GM19351 (cell line): ENCODE measurements around the gene FAAH.
"Not testable (repeated sequence)": the region's sequence is repeated elsewhere in the genome, so short reads cannot be mapped to it uniquely, and the experiment has no call there.

ENCODE experiments used
- ATAC-seq: cut with Tn5 transposase; IDR thresholded peaks from one replicate; pipeline ENCODE4 v1.9.1; 2021; ENCODE audit warnings: mild to moderate bottlenecking, moderate library complexity; ENCODE audit not compliant: unreplicated experiment

The FAAH gene

DNA sequence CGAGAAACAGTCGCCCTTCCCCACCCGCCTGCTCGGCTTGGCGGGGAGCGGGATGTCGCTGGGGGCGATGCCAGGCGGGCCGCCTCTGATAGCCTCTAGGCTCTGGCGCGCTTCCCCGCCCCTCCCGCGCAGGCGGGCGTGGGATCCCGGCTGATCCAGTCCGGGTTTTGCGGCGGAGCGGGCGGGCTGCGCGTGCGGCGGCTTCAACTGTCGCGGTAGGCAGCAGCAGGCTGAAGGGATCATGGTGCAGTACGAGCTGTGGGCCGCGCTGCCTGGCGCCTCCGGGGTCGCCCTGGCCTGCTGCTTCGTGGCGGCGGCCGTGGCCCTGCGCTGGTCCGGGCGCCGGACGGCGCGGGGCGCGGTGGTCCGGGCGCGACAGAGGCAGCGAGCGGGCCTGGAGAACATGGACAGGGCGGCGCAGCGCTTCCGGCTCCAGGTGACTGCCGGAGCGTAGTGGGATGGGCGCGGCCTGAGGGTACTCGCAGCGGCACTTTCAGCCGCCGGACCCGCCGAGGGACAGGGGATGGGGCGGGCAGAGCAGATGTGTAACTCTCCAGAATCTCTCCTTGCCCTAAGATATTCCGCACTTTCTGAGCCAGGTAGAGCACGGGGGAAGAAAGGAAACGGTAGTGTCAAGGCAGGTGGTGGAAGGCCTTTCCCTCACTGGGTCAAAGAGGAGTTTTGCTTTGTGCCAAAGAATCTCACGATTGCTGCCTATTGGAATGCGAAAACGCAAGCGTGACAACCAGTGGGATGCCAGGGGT lies at the start of gene FAAH:
FAAH (plus strand) TSS at position 210 of the 764 bp plus-strand sequence; CDS start at position 242, 32 bp downstream.
- no peak for ATAC-seq

DNA sequence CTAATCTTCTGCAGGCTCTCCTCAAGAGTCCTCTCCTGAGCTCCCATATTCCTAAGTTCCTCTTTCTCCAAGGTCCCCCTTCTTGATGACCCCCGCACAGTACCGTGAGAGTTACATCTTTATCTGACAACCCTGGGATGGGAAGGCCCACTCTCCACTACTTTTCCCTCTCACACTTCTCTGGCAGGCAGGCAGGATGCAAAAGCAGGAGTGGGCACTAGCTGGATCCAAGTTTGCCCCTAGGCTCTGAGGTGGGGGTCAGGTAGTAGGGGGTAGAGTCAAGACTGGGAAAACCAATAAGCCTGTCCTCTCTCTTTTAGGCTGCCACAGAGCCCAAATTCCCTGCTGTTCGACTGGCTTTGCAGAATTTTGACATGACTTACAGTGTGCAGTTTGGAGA lies 49.6 kb upstream of the FAAH start:
- ATAC-seq = no peak

GRCh38 chr1:46345281-46345680 lies 48.8 kb upstream of the FAAH start:
- no peak for ATAC-seq

- no peak for ATAC-seq
Observed at GRCh38 chr1:46352363-46352762, 41.8 kb upstream of the FAAH start.

- not testable (repeated sequence) for ATAC-seq
Observed at GRCh38 chr1:46355920-46356319, 38.2 kb upstream of the FAAH start.

DNA sequence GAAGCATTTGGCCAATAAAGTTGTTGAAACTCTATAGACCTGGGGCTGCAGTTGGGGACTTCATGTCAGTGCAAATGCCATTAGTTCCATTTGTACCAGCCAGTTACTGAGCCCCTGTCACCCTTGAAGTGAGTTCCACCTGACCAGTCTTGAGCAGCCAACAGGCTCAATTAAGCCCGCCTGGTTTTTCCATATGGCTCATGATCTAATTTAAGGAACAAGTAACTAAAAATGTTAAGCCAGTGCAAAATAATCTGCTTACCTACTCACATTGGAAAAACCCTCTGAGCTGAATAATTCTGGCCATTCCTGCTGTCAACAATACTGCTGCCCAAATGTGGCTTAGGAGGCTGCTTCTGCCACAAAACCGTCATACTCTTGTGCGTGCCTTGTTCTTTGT lies 32.0 kb upstream of the FAAH start:
- no peak for ATAC-seq

DNA sequence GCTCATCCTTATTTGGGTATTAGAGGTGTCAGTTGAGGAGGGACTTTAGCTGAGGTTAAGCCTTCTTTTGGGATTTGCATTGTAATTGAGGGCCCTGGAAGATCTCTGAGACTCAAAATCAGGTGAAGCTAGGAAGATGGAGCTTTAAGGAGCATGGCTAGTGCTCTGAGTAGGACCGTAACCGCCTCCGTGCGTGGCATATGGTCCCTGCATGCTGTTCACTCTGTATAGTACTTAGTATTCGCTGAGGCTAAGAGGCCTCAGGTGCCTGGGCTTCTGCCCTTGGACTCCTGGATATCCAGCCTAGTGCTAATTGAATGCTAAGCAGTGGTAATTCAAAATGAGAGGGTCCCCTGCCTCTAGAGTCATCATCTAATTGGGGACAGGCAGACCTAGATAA lies 31.0 kb upstream of the FAAH start:
- no peak for ATAC-seq

GRCh38 chr1:46364612-46365011 lies 29.5 kb upstream of the FAAH start:
- ATAC-seq = no peak

- not testable (repeated sequence) for ATAC-seq
Observed at GRCh38 chr1:46365796-46366195, 28.3 kb upstream of the FAAH start.

GRCh38 chr1:46367072-46367471 lies 27.0 kb upstream of the FAAH start:
- ATAC-seq = no peak

GRCh38 chr1:46367701-46368100 lies 26.4 kb upstream of the FAAH start:
- not testable (repeated sequence) for ATAC-seq

DNA sequence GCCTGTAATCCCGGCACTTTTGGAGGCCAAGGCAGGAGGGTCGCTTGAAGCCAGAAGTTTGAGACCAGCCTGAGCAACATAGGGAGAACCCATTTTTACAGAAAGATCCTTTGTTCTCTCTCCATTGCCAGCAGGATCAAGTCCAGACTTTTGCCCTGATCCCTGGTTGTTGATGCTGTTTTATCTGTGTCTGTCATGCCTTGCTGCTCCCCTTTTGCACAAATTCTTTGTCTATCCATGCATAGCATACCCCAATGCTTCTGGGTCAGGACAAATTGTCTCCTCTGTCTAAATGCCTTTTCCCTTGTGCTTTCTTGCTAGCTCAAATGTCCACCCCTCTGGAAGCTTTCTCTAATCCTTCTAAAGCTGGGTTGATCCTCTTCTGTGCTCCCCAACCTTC lies 25.3 kb upstream of the FAAH start:
- ATAC-seq = no peak

GRCh38 chr1:46369542-46370213 lies 24.4 kb upstream of the FAAH start:
- ATAC-seq = peak; percentile 6

DNA sequence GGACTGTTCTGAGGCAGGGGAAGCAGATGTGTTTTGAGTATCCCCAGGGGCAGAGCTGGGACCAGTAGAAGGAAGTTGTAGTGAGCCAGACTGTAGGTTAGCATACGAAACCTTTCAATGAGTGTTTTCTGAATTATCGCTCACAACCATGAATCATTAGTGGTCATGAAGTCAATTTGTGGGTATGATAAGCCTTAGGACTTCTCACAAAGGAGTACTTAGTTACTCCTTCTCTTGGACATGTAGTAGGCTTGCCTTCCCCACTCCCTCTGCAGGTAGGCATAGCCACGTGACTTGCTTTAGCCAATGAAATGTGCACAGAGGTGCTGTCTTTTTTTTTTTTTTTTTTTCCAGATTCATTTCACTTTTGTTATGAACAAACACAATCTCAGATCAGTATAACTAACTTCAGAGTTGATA lies 23.9 kb upstream of the FAAH start:
- ATAC-seq = peak; percentile 47

- no peak for ATAC-seq
Observed at GRCh38 chr1:46372431-46372830, 21.7 kb upstream of the FAAH start.

DNA sequence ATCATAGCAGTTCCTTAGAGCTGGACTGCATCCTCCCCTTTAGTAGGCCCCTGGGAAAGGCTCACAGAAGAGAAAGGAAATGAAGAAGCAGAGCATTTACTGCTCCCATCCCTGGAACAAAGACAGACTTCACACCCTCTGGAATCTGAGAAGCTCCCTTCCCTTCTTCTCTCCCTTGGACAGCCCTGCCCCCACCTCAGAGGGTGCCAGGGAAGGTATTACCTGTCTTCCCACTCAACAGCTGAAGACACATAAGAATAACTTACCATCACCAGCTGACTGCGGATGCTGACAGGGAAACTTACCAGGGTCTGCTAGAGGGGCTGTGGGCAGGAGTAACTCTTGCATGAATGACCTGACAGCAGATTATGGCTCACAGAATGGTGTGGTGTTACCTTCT lies 14.1 kb upstream of the FAAH start:
- ATAC-seq = no peak

DNA sequence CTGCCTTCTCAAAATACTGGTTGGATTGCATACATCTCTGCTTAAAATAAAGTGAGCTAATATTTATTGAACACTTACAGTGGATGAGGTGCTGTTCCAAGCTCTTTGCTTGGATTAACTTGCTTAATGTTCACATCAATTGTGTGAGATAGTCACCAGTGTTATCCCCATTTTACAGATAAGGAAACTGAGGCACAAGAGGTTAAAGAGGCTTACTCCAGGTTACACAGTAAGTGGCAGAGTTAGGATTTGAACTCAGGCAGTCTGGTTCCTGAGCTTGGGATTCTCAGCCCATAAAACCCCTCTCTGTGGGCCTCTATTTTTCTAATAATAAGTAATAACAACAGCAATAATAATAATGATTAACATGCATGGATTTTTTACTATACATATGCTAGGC lies 13.6 kb upstream of the FAAH start:
- ATAC-seq = no peak

- ATAC-seq = no peak
Observed at GRCh38 chr1:46393510-46393909, 607 bp upstream of the FAAH start.

GRCh38 chr1:46394872-46395465 lies 852 bp downstream of the FAAH start:
- no peak for ATAC-seq

DNA sequence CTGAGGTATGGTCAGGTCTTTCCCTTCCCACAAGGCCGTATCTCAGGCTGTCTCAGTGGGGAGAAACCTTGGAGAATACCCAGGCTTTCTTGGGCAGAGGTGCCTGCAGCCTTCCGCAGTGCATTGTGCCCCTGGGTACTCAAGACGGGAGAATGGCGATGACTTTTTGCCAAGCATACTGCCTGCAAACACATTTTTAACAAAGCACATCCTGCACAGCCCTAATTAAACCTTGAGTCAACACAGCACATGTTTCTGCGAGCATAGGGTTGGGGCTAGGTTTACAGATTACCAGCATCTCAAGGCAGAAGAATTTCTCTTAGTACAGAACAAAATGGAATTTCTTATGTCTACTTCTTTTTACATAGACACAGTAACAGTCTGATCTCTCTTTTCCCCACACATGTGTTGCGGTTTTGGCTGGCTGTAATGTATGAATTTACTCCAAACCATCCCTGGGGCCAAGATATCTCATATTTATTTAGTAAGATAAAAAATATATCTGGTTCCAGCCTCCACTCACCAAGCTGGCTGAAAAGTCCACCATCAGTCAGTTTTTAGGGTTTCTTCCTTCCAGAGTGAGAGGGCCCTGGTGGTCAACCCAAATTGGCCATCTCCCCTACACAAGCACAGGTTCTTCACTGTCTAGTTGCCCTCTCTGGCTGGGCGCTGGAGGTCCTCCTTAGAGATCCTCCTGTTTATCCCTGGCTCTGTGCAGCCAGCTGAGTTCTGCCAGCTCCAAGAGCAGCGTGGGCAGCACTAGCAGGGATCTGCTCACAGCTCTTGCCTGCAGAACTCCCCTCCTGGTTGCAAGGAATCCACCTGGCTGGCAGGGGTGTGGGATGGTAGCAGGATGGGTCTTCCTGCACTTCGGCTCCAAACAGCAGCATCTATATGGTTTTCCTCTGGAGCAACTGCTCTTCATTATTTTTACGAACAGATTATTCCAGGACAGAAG lies 2.6 kb downstream of the FAAH start:
- no peak for ATAC-seq

GRCh38 chr1:46399307-46399706 lies 5.2 kb downstream of the FAAH start:
- no peak for ATAC-seq
